ENCODE data around the gene NRAP. TPM values are rescaled to one million over a fixed set of nuclear protein-coding genes. Genes with fewer than 3 reads are reported as not detected.

The NRAP gene
- total RNA-seq, 1 experiment from 2014 or later: not detected

DNA sequence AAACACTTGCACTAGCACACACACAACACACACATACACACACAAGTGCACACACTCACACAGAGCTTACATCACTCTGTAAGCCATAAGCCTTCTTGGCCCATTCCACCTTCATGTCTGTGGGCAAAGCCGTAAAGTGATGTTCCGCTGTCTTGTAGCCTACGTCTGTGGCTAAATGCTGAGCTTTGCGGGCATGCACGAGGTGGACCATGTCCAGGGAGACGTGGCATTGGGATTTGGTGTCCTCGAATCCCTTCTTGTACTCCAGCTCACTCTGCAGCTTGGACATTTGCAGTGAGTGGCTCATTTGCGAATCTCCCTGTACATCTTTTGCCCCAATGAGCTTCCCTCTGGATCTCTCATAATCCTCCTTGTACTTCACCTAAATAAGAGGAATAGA is 42.0 kb downstream of the NRAP start:
- POLR2A ChIA-PET: no interaction called here
- CTCF ChIA-PET: no interaction called here
- H3K27ac ChIP-seq (ENCODE audit: low read length): no peak overlapping the region
- H3K4me3 ChIP-seq (ENCODE audit: low read depth in 2 of 2, low read length in 2 of 2): no peak overlapping the region
- in situ Hi-C loops (cut with HindIII; ENCODE audit: low pct_unique_long_range_greater_than_20kb, low sequenced_read_pairs): no loop called here
- intact Hi-C loops (cut with micrococcal nuclease; ENCODE audit: unreplicated experiment): no loop called here
- peaks cover 63% of the 10 kb centered on the region for H3K27me3 ChIP-seq (ENCODE audit: control insufficient read depth, insufficient read depth, low read length)
- no peak for ATAC-seq
- no peak for DNase-seq (ENCODE audit: low read depth, low spot score)
- no peaks in the 10 kb centered on the region for H3K4me1 ChIP-seq (ENCODE audit: control insufficient read depth, insufficient read depth, low read length)
- TF ChIP-seq, protein P1, sequence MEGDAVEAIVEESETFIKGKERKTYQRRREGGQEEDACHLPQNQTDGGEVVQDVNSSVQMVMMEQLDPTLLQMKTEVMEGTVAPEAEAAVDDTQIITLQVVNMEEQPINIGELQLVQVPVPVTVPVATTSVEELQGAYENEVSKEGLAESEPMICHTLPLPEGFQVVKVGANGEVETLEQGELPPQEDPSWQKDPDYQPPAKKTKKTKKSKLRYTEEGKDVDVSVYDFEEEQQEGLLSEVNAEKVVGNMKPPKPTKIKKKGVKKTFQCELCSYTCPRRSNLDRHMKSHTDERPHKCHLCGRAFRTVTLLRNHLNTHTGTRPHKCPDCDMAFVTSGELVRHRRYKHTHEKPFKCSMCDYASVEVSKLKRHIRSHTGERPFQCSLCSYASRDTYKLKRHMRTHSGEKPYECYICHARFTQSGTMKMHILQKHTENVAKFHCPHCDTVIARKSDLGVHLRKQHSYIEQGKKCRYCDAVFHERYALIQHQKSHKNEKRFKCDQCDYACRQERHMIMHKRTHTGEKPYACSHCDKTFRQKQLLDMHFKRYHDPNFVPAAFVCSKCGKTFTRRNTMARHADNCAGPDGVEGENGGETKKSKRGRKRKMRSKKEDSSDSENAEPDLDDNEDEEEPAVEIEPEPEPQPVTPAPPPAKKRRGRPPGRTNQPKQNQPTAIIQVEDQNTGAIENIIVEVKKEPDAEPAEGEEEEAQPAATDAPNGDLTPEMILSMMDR (IDR thresholded peaks at IDR 0.05): no peak
- TF ChIP-seq SIN3A (IDR thresholded peaks at IDR 0.05; ENCODE audit: borderline replicate concordance, insufficient read depth, low read depth, low read length) (no peak), TCF7L2 (IDR thresholded peaks at IDR 0.05; ENCODE audit: low read depth, low read length) (no peak), POLR2AphosphoS5 (IDR thresholded peaks at IDR 0.05; ENCODE audit: low read depth, low read length) (no peak), REST (IDR thresholded peaks at IDR 0.05; ENCODE audit: insufficient read depth in 1 of 2, low read depth in 2 of 2, low read length in 1 of 2) (no peak)
- H3K9me3 ChIP-seq (ENCODE audit: control insufficient read depth, insufficient read depth, low read depth, low read length): no peaks in the 10 kb centered on the region
- no peaks in the 10 kb centered on the region for H3K36me3 ChIP-seq (ENCODE audit: control insufficient read depth, insufficient read depth, low read length)
- no TSS peak for BruUV-seq (replicated peaks)

DNA sequence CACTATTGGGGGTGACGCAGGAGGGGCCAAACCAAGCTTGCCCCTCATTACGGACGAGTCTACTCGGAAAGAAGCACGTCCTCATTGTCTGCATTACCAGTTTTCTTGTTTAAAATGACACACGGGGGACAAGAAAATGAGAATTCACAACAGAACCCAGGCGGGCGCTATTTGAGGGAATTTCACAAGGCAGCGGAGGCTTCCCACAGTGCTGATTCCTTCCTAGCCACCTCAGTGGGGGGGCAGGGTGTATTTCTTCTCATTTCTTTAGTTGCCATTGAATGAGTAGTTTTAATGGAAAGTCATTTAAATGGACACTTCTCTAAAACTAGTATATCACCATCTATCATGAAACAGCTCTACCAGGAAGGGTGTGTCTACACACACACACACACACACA is 42.9 kb downstream of the NRAP start:
- H3K27ac ChIP-seq (ENCODE audit: low read length): no peak overlapping the region
- CTCF ChIA-PET: no interaction called here
- no peak for ATAC-seq
- POLR2A ChIA-PET: no interaction called here
- no peaks in the 10 kb centered on the region for H3K36me3 ChIP-seq (ENCODE audit: control insufficient read depth, insufficient read depth, low read length)
- no peak overlapping the region for H3K4me3 ChIP-seq (ENCODE audit: low read depth in 2 of 2, low read length in 2 of 2)
- no peak for DNase-seq (ENCODE audit: low read depth, low spot score)
- no TSS peak for BruUV-seq (replicated peaks)
- TF ChIP-seq SIN3A (IDR thresholded peaks at IDR 0.05; ENCODE audit: borderline replicate concordance, insufficient read depth, low read depth, low read length): no peak
- no peak for TF ChIP-seq REST (IDR thresholded peaks at IDR 0.05; ENCODE audit: insufficient read depth in 1 of 2, low read depth in 2 of 2, low read length in 1 of 2)
- TF ChIP-seq POLR2AphosphoS5 (IDR thresholded peaks at IDR 0.05; ENCODE audit: low read depth, low read length): no peak
- TF ChIP-seq TCF7L2 (IDR thresholded peaks at IDR 0.05; ENCODE audit: low read depth, low read length): no peak
- no peaks in the 10 kb centered on the region for H3K4me1 ChIP-seq (ENCODE audit: control insufficient read depth, insufficient read depth, low read length)
- no peaks in the 10 kb centered on the region for H3K9me3 ChIP-seq (ENCODE audit: control insufficient read depth, insufficient read depth, low read depth, low read length)
- in situ Hi-C loops (cut with HindIII; ENCODE audit: low pct_unique_long_range_greater_than_20kb, low sequenced_read_pairs) (no loop called here), intact Hi-C loops (cut with micrococcal nuclease; ENCODE audit: unreplicated experiment) (no loop called here)
- peaks cover 62% of the 10 kb centered on the region for H3K27me3 ChIP-seq (ENCODE audit: control insufficient read depth, insufficient read depth, low read length)

Data from Panc1 (cell line).